SHP77 treated with DMSO at 0.1 percent for 48 hours (cell line): ENCODE results near the gene NOSIP.
"Not testable (repeated sequence)": the region's sequence is repeated elsewhere in the genome, so short reads cannot be mapped to it uniquely, and the experiment has no call there.

Experiments used
- DNase-seq: peaks from one replicate; lab custom pipeline; 2025; lab: John Stamatoyannopoulos, UW

NOSIP gene, protein sequence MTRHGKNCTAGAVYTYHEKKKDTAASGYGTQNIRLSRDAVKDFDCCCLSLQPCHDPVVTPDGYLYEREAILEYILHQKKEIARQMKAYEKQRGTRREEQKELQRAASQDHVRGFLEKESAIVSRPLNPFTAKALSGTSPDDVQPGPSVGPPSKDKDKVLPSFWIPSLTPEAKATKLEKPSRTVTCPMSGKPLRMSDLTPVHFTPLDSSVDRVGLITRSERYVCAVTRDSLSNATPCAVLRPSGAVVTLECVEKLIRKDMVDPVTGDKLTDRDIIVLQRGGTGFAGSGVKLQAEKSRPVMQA

DNA sequence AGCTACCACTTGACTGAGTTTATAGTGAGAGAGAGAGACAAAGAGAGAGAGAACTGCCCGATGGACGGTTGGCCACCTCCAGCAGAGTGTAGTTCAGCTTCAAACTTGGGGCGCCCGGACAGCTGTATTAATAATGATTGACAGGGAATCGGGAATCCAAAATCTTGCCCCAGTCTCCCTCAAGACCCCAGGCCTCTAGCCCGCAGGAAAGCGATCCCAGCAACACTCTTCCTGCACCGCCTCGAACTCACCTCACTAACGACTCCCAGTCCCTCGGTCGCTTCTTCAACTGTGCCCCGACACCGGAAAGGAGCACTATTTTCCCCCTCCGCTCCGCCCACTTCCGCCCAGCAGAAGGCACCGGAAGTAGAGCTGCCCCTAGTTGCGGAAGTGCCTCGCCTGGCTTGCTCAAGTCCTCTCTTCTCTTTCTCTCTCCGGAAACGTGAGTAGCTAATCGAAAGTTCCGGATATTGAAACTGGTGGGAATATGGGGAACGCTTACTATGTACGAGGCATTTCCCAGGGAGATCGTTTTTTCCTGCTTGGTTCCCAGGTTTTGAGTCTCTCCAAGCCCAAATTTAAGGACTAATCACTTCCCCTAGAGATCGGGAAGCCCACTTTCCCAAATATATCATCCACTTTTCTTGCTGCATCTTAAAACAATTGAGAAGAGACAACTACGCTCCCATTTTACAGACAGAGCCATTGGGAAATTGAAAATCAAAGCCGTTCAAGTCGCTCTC is at the start of gene NOSIP:
Gene NOSIP, minus strand, starts transcription at position 293 of the 743 bp plus-strand sequence. CDS start 19,865 bp downstream, outside the sequence.
- peak; percentile 91 for DNase-seq

DNA sequence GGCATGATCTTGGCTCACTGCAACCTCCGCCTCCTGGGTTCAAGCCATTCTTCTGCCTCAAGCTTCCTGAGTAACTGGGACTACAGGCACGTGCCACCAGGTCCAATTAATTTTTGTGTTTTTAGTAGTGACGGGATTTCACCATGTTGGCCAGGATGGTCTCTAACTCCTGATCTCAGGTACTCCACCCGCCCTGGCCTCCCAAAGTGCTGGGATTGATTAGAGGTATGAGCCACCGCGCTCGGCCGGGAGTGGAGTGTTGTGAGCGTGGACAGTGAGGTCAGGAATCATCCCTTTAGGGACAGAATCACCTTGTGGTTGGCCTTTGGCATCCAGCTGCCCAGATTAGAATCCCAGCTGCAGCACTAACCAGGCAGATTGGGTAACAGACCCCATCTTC is 49.3 kb upstream of the NOSIP start:
- DNase-seq, result no peak

DNA sequence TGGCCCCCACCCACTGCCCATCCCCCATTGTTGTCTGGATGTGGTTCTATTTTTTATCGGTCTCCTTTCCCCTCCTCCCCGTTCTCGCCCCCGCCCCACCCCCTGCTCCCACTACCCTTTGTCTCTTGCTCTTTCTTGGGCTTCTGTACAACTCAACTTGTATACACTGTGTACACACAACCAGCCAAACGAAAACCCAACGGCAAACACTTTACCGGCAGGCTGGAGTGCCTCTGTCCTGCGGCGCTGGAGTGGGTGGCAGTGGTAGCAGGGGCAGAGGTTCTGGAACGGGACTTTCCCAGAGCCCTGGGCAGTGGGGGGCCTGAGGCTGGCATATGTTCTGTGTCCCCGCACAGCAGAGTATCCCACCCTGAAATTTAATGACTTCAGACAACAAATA is 45.9 kb upstream of the NOSIP start:
- DNase-seq, result no peak

DNA sequence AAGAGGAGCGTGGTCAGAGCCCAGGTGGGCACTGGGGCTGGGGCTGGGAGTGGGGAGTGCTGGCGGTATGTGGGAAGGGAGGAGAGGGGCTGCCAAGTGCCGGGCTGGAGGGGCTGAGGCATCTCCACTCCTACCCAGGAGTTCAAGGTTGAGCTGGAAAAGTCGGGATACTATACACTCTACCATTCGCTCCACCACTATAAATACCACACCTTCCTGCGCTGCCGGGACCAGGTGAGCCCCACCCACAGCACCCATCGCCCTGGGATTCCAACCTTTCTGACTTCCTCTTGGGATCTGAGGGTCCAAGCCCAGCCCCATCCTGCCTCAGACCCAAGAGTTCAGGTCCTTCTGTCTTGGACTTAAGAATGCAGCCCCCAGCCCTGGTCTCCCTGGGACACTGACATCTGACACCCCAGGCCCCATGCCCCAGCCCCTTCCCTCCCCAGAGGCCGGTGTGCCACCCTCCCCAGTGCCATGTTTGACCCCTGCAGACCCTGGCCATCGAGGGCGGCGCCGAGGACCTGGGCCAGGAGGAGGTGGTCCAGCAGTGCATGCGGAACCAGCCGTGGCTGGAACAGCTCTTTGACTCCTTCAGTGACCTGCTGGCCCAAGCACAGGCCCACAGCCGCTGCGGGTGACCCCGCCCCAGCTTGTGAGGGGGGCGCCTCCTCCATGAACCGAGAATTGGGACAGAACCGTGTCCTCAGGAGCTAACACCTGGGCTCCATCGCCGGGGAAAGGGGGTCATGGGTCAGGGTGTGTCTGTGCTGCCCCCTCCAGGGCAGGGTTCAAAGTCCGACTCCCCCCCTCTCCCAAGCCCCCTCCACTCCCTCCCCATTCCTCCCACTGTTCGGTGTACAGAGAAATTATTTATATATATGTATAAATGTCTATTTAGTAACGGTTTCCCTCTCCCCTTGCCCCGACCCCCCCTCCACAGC is 44.9 kb upstream of the NOSIP start:
- DNase-seq, result no peak

DNA sequence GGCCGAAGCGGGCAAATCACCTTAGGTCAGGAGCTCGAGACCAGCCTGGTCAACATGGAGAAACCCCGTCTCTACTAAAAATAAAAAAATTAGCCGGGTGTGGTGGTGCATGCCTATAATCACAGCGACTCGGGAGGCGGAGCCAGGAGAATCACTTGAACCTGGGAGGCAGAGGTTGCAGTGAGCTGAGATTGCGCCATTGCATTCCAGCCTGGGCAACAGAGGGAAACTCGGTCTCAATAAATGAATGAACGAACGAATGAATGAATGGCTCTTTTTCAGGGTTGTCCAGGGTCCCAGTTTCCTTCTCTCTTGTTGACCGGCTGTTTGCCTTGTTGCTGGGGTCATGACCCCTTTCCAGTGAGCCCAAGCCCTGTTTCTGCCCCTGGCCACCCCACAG is 37.5 kb upstream of the NOSIP start:
- not testable (repeated sequence) for DNase-seq

DNA sequence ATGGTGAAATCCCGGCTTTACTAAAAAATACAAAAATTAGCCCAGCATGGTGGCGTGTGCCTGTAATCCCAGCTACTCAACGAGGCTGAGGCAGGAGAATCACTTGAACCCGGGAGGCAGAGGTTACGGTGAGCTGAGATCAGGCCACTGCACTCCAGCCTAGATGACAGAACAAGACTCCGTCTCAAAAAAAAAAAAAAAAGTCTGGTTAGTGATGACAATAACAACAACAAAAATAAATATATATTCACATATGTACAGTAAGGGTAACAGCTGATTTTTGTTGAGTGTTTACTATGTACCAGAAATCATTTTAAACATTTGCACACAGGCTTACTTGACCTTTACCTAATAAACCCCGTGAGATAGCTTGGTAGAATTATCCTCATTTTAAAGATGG is 36.6 kb upstream of the NOSIP start:
- no peak for DNase-seq

DNA sequence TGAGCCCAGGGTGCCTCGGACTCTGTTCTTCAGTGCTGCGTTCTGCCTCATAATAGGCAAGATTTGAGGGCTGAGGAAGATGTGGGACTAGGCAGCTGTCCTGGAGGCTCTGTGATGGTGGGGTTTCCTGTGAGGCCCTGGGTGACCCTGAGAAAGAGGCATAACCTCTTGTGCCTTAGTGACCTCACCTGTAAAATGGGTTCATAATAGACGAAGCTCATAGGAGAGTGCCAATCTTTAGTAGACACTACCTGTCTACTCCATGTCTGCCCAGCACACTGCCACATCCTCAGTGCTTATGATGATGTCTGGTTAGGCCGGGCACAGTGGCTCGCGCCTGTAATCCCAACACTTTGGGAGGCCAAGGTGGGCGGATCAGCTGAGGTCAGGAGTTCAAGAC is 36.2 kb upstream of the NOSIP start:
- no peak for DNase-seq

DNA sequence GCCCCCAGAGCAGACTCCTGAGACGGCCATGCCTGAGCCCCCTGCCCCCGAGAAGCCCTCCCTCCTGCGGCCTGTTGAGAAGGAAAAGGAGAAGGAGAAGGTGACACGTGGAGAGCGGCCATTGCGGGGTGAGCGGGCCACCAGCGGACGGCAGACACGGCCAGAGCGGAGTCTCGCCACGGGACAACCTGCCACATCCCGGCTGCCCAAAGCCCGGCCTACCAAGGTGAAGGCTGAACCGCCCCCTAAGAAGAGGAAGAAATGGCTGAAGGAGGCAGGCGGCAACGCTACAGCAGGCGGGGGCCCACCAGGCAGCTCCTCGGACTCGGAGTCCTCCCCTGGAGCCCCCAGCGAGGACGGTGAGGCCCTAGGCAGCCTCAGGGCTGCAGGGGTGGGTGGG is 35.5 kb upstream of the NOSIP start:
- DNase-seq, result no peak

DNA sequence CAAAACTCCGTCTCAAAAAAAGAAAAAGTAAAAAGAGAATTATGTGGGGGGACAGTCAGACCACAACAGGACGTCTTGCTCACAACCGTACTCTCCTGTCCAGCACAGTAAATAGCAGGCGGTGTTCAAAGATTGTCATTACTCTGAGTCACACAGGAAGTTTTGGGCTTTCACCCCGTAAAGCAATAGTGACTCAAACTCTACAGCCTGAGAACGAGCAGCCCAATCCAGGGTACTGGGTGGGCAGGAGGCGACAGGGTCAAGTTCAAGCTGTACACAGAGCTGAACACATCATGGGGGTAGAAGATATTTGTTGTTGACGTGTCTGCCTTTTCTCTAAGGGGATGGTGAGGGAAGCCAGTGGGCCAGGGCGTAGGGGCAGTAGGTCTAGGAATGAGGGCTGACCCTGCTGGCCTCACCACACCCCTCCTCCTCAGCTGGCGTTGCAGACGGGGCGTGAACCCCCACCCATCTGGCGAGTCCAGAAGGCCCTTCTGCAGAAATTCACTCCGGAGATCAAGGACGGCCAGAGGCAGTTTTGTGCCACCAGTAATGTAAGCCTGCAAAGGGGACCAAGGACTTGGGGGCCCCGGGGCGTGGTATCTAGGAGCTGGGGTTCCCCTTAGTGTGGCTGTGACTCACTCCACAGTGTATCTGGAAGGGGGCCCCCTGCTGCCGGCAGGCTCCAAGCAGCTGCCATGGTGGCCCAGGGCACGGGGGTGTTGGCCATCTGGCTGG is 33.9 kb upstream of the NOSIP start:
- no peak for DNase-seq

DNA sequence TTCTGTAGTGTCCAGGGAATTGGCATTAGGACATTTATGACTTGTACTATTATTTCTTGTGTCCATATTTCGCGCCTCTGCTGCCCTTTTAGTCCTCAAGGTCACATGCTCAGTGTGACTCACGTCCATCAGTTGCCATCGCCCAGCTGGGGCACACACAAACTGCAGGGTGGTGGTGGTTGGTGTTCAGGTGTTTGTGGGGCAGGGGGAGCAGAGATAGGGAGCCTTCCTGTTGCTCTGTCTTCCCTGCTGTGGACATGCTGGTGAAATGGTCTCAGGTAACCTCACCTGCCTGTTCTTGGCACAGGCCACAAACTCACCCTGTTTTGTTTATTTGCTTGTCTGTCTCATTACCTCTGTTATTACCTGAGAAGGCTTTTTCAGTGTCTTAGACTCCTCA is 33.0 kb upstream of the NOSIP start:
- DNase-seq, result no peak

DNA sequence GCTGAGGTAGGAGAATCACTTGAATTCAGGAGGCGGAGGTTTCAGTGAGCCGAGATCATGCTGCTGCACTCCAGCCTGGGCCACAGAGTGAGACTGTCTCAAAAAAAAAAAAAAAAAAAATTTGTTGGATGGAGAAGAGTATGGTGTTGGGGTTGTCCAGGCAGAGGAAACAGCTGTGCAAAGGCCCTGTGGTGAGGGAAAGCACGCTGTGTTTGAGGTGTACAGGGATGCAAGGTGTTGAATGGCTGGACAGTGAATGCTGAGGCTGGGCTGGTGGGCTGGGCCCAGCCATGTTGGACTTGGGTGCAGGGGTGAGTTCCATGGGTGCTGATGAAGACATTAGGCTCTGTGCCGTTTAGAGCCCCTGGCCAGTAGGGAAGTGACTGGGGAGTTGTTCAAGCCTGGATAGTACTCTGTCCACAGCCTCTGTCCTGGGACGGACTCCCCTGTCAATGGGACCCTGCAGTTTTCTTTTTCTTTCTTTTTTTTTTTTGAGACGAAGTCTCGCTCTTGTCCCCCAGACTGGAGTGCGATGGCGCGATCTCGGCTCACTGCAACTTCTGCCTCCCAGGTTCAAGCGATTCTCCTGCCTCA is 29.2 kb upstream of the NOSIP start:
- DNase-seq, result no peak

DNA sequence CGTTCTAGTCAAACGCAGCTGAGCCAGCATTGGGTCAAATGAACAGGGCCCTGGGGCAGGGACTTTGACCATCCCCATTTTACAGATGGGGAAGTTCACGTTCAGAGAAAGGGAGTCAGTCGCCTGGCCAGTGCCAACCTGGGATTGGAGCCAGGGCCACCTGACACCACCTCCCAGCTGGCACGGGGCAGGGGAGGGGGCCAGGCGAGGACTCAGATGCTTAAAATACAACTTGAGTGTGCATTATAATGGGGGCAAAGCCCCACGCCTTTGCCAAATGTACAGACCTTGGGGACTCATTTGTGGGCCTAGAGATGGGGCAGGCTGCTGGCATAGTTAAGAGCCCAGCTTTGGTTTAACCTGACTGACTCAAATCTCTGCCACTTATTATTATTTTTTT is 25.2 kb upstream of the NOSIP start:
- DNase-seq, result no peak

DNA sequence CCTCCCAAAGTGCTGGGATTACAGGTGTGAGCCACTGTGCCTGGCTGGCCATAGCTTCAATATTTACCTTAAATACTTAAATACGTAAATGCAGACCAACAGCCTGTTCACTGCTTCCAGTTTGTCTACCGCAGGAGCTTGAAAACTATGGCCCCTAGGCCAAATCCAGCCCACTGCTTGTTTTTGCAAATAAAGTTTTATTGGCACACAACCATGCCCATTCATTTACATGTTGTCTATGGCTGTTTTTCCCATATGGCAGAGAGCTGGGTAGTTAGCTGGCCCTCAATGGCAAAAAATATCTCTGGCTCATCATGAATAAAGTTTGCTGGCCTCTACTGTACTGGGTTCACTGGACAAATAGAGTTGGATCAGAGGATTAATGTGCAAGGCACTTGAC is 22.4 kb upstream of the NOSIP start:
- DNase-seq, result no peak

DNA sequence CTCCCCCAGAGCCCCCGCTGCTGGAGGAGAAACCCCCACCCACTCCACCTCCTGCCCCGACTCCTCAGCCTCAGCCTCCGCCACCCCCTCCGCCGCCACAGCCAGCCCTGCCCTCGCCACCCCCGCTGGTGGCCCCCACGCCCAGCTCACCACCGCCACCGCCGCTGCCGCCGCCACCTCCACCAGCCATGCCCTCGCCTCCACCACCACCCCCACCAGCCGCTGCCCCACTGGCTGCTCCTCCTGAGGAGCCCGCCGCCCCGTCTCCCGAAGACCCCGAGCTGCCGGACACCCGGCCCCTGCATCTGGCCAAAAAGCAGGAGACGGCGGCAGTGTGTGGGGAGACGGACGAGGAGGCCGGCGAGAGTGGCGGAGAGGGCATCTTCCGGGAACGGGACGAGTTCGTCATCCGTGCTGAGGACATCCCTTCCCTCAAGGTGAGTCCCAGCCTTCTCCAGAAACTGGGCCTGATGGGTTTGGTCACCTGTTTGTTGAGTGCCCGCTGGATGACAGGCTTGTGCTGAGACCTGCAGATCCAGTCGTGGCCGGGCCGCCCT is 21.2 kb upstream of the NOSIP start:
- DNase-seq, result no peak

DNA sequence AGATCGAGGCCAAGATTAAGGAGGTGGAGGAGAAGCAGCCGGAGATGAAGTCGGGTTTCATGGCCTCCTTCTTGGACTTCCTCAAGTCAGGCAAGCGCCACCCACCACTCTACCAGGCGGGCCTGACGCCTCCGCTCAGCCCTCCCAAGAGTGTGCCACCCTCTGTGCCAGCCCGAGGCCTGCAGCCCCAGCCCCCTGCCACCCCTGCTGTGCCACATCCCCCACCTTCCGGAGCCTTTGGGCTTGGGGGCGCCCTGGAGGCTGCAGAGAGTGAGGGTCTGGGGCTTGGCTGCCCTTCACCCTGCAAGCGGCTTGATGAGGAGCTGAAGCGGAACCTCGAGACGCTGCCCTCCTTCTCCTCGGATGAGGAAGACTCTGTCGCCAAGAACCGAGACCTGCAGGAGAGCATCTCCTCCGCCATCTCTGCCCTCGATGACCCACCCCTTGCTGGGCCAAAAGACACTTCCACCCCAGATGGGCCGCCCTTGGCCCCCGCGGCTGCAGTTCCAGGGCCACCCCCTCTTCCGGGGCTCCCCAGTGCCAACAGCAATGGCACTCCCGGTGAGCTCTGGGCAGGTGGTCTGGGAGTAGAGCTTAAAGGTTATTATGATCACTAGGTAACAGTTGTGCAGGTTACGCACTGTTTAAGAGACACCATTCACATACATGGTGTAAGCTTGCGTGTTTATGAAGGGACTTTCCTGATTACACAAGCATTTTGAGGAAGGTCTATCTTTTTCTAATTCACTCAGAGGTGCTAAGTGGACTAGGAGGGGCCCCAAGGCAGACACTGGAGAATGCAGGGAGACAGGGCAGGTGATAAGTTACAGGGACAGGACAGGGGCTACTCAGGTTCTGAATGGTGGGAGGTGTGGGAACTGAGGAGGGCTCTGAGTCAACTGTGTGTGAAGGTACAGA is 19.3 kb upstream of the NOSIP start:
- no peak for DNase-seq

DNA sequence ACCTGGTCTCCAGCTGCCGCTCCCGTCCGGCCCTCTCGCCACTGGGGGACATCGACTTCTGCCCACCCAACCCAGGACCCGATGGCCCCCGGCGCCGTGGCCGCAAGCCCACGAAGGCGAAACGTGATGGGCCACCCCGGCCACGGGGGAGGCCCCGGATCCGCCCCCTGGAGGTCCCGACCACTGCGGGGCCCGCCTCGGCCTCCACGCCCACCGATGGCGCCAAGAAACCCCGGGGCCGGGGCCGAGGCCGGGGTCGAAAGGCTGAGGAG is 17.3 kb upstream of the NOSIP start:
- no peak for DNase-seq

DNA sequence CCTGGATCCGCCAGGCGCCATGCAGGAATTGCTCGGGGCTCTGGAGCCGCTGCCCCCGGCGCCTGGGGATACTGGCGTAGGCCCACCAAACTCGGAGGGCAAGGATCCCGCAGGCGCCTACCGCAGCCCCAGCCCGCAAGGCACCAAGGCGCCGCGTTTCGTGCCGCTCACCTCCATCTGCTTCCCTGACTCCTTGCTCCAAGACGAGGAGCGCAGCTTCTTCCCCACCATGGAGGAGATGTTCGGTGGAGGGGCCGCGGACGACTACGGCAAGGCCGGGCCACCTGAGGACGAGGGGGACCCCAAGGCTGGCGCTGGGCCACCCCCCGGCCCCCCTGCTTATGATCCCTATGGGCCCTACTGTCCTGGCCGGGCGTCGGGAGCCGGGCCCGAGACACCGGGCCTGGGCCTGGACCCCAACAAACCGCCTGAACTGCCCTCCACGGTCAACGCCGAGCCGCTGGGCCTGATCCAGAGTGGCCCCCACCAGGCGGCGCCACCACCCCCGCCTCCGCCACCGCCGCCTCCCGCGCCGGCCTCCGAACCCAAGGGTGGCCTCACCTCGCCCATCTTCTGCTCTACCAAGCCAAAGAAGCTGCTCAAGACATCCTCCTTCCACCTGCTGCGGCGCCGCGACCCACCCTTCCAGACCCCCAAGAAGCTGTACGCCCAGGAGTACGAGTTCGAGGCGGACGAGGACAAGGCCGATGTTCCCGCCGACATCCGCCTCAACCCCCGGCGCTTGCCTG is 16.8 kb upstream of the NOSIP start:
- no peak for DNase-seq

DNA sequence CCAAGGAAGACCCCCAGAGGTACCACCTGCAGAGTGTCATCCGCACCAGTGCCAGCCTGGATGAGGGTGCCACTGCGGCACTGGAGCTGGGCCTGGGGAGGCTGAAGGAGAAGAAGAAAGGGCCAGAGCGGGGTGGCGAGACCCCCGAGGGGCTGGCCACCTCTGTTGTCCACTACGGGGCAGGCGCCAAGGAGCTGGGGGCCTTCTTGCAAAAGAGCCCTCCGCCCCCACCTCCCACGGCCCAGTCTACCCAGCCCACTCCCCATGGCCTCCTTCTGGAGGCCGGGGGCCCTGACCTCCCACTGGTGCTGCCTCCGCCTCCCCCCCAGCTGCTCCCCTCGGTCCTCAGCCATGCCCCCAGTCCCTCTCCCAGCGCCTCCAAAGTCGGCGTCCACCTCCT is 16.1 kb upstream of the NOSIP start:
- DNase-seq, result no peak

DNA sequence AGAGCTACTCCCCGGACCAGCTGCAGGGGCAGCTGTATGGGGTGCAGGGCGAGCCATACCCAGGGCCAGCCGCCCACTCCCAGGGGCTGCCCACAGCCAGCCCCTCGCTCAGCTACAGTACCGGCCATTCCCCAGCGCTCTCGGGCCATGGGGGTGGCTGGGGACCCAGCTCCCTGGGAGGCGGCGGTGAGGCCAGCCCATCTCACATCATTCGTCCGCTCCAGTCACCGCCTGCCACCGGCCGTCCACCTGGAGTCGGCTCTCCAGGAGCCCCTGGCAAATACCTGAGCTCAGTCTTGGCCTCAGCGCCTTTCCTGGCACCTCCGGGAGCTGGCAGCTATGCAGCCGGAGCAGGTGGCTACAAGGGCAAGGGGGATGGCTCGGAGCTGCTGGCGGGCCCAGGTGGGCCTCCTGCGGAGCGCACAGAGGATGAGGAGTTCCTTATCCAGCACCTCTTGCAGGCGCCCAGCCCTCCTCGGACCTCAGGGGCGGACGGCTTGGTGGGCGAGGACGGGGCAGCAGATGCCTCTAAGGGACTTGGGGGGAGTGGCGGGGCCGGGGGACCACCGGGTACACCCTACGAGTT is 15.6 kb upstream of the NOSIP start:
- no peak for DNase-seq
